Activated CD4-positive, CD25-positive, alpha-beta regulatory T cell treated with anti-CD3 and anti-CD28 coated beads, Interleukin-2, amount 50 U/mL, for 24 hours (primary cell): Measurements from ENCODE around the gene PUDP.
A peak's percentile ranks its signal among the peaks of the same experiment; 100 is the strongest.
"Not testable (repeated sequence)": the region's sequence is repeated elsewhere in the genome, so short reads cannot be mapped to it uniquely, and the experiment has no call there.

Experiments used
- ATAC-seq, 2 donors: fragments of 150-1000 bp; cut with Tn5 transposase; one replicate each; pipeline ENCODE4 v1.10.0; 2021; ENCODE audit warnings: mild to moderate bottlenecking in 1 of 2, moderate library complexity in 1 of 2

Gene PUDP

DNA sequence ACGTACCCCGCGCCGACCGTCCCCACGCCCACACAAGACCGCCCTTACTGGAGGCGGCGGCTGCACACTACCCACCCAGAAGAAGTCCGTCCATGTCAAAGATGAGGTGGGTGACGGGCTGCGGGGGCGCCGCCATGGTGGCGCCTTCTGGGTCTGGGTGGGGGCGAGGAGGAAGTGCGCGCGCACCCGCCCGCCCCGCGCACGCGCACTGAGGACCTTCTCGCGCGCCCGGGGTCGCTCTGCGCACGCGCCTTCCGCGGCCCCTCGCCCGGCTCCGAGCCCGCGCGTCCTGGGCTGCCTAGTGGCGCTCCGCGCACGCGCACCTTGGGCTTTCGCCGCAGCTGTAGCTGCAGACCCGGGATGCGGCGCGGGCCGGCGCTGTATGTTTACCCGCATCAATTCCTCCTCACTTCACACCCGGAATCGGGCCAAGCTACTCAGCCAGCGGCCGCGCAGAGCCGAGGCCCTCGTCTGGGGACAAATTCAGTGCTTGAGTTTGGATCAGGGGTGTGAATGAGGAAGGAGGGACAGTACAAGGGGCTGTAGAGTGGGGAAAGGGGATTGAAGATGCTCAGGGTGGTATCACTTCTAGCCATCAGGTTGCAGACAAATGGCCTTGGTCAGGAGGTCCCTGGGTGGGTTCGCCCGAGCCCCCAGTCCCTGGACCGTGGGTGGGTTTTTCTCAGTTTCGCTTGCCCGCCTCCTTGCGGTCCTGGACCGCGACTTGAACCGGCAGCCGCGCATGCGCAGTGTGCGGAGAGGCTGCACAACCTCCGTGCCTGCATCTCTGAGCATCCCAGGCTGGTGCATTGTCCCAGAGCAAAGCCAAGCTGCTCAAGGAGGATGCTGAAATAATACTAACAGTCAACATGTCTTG is at the start of gene PUDP:
PUDP (minus strand) TSS at position 176 of the 877 bp plus-strand sequence; CDS start at position 136, 40 bp downstream.
- peak; percentile 85 to 86 for ATAC-seq

DNA sequence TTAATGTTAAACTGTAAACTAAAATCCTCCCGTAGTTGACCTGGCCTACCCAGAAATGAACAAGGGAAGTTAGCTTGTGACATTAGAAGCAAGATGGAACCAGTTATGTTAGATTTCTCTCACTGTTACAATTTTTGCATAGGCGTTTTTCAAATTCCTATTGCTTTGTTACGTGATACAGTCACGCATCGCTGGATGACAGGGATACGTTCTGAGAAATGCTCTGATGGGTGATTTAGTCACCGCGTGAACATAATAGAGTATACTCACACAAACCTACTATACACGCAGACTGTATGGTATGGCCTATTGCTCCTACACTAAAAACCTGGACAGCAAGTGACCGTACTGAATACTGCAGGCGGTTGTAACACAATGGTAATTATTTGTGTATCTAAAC is 46.7 kb upstream of the PUDP start:
- no peak for ATAC-seq

DNA sequence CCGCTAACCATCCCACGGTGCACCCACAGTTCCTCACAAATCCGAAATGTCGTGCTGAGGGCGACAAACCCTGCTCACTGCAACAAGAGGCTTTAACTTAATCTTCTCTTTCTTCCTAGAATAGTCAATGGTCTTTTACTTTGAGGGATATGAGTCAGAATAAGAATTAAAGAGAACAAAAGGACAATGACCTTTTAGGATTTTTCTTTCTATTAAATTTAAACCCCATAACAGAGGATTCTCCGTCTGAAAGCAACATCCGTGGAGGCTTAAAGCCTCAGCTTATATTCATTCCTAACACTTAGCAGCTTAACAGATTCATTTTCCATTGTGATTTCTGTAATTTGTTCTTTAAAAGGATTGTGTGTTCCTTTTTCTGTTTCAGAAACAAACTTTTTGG is 44.9 kb upstream of the PUDP start:
- ATAC-seq = no peak

DNA sequence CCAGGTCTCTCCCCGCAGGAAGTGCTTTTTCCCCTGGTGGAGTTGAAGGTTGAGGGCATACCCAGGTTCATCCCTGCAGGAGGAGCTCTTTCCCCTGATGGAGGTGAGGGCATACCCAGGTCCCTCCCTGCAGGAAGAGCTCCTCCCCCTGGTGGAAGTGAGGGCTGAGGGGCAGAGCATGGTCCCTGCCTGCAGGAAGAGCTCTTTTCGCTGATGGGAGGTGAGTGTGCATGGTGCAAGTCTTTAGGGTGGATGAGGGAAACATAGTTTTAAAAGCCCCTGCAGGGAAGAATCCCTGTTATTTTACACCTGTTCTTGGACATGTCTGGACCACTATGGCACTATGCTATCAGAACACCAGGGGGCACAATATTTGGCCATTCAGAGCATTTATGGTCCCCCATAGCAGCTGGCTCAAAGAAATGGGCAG is 43.7 kb upstream of the PUDP start:
- no peak for ATAC-seq

DNA sequence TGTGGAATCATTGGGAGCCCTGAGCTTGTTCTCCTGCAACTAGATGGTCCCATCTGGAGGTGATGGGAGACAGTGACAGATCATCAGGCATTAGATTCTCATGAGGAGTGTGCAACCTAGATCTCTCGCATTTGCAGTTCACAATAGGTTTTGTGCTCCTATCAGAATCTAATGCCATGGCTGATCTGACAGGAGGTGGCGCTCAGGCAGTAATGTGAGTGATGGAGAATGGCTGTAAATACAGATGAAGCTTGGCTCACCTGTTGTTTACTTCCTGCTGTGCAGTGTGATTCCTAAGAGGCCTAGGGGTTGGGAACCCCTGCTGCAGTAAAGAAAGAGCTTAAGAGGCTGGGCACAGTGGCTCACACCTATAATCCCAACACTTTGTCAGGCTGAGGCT is 42.2 kb upstream of the PUDP start:
- ATAC-seq = no peak

DNA sequence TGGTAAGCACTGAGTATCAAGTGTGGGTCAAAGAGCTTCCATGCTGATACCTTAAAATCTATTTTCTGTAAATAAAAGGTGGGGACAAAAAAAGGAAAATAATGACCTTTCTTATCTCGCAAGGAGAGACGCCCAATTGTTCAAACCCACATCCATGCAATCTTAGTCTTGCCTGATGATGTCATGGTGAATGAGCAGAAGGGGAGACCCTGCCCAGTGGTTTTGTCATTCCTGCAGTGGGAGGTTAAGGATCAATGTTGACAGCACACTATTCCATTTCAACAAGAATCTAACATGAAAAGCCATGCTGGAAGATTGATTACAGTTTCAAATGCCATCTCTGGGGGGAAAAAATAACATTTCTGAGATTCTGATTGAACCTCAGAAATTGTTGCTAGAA is 40.7 kb upstream of the PUDP start:
- no peak for ATAC-seq

DNA sequence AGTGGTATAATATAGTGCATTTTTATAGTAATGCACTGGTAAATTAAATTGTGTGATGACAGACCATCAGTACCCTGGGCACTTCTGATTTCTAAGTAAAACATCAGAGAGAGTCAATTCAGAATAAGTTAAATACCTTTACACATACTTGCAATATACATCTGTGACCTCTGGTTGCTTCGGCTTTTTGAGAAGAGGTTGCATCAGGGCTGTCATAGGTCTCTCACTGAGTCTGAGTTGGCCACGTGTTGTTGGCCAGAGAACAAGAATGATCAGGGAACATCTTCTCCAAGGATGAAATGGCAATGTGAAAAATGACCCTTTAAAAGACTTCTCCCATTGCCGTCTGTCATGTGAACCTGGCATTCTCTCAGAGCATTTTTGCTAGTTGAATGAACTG is 36.9 kb upstream of the PUDP start:
- ATAC-seq = no peak

DNA sequence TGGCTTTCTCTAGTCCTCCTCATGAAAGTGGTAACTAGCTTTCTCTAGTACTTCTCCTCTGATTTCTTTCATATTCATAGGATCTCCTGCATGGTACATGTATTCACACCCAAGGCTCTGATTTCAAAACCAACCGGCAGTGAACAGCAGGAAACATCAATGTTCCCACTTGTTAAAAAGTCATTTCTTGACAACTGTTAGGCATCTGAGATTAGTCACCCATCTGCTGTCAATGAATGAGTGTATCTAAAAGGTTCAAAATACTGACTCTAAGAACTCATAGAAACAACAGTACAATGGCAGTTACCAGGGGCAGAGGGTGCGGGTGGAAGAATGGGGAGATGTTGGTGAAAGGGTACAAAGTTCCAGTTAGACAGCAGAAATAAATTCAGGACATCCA is 31.5 kb upstream of the PUDP start:
- no peak for ATAC-seq

DNA sequence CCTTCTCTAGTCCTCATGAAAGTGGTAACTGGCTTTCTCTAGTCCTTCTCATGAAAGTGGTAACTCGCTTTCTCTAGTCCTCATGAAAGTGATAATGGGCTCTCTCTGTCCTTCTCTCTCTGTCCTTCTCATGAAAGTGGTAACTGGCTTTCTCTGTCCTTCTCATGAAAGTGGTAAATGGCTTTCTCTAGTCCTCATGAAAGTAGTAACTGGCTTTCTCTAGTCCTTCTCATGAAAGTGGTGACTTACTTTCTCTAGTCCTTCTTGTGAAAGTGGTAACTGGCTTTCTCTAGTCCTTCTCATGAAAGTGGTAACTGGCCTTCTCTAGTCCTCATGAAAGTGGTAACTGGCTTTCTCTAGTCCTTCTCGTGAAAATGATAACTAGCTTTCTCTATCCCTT is 30.9 kb upstream of the PUDP start:
- not testable (repeated sequence) for ATAC-seq

DNA sequence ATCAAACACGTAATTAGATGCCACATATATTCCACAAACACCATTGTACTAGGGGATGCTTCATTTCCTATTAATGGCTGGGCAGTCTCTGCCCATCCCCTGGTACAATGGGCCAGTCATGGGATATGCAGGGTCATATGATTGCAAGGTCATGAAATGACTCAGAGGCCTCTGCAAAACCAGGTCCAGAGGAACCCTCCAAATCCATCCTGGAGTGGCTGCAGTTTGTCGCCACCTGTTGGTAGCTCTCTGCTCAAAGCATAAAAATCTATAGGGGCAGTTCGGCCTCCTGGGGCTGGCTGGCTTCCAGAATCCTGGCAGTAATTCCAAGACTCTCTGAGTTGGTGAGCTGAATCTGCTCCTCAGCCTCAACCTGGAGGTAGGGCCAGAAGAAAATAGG is 22.9 kb upstream of the PUDP start:
- no peak for ATAC-seq

DNA sequence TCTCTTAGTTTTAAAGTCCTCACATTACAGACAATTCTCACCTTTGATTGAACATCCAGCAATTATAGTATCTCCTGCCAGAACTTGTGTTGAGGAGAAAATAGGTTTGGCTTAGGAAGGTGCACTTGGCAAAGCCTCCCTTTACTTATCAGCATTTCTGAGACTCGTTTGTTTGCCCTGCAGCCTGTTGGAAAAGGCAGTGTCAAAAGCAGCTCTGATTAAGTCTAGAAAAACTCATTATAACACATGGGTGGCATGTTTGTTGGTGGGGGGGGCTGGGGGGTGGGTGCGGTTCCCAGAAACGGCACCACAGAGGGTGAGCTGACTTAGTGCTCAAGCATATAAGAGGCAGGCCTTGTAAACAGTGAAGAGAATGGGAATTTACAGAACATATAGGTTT is 21.7 kb upstream of the PUDP start:
- no peak for ATAC-seq

DNA sequence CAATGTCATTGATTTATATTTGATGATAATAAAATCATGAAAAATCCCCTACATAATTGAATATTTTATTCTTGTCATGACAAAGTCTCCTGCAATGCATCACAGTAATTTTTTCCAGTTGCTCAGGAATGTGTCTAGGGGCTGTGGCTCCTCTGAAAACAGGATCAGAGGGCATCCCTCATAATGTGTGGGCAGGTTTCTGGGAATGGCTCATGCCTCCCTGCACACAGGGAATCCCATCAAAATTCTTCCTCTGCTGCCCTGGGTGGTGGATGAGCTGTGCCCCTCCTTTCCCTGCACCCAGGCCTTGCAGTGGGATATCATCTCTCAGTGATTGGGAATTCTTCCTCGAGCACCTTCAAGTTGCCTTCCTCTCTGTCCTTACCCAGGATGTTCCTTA is 20.4 kb upstream of the PUDP start:
- no peak for ATAC-seq

DNA sequence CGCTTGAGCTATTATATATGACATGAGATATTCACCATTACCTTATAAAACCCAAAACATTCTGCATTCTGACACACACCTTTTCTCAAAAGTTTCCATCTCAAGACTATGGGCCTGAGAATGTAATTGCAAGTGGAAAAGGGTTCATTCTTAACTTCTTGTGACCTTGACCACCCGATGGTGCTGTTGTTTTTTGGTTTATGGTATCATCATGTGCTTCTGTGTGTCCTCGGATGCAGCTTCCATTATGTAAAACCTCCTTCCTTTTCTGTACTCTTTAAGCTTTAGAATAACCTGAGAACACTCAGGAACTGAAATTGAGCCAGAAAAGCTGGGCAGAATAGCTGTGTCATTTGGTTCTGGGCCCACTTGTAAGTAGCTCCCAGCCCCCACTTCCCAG is 16.2 kb upstream of the PUDP start:
- ATAC-seq = no peak

DNA sequence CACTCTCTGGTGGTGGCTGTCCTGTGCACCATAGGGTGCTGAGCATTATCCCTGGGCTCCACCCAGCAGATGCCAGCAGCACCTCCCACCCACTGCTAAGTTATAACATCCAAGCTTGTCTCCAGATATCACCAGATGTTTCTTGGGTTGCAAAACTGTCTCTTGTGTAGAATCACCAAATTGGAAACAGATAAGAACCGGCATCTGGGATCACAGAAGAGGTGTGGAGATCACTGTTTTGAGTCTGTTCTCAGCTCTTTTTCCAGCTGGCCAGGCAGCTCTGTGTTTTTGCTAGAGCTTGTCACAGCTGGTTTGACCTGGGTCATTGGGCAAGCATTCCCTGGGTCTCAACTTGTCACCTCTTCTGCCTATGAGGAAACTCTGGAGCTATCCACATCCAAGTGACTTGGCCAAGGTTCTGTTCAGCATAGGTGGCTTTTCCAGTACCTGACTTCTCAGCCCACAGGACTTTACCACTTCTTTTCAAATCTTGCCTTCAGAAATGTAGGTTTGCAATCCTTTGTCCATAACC is 15.3 kb upstream of the PUDP start:
- ATAC-seq = no peak

DNA sequence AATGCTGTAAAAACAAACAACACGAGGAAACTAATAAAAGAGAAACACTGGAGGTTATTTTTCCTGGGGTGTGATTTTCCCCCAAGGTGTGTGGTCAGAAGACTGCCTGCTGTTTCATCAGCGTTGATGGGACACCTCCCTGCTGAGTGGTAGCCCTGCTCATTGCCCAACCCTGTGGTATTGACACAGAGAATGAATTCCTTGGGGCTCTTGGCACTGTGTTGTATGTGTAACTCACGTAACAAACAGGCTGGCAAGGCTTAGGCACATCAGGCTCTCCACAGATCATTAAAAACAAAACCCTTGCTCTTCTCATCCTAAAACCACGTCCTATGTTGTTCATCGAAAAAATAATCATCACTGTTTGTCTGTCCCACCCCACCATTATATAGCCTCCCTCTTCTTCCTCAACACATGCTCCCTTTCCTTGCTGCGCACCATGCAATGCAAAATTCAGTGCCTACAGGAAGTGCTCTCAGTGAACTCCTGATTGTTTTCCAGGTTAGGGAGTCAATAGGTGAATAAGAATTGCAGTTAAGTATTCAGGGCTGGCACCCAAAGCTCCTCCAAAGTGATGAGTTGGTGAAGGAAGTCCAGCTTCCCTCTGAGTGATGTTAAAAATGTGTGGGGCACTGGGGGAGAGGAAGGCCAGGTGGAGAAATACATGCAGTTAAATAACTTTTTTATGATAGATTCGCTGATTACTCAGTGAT is 11.4 kb upstream of the PUDP start:
- no peak for ATAC-seq

DNA sequence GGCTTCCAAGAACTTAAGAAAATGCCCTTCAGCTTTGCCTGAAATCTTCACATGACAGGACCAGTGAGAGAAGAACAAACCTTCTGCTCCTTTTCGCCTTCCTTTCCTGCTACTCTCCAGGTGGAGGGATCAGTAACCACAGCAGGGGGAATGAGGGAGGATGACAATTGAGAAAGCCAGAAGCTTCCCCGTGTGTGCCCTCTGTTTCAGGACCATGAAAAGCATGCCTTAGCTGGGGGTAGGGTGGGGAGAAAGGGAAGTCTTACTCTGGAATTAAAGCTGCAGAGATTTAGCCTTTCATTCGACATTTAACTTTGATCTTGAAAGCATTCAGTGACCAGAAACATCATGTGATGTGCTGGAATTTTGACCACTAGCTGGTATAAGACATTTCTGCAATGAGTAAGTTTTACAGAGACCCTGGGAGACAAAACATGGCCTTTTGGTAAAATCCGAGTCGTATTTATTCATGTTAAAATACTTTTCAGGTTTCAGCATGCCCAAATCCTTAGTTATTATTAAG is 10.6 kb upstream of the PUDP start:
- ATAC-seq = no peak

DNA sequence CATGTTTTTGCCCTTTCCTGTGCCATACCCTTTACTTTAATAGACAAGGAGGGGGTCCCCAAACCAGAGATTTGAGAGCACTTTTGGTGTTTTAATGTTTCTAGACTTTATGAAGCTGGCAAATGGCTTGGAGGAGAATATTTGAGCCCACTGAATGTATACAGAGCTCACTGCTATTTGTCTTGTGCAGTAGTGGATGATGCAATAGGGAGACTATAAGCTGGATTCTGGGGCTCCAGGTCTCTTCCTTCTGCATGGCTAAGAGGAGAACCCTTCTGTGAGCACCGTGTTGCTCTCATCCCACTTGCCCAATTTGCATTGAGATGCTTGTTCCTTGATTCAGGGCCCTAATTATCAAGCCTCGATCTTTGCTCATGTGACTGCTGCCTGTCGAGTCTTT is 8.9 kb upstream of the PUDP start:
- no peak for ATAC-seq

DNA sequence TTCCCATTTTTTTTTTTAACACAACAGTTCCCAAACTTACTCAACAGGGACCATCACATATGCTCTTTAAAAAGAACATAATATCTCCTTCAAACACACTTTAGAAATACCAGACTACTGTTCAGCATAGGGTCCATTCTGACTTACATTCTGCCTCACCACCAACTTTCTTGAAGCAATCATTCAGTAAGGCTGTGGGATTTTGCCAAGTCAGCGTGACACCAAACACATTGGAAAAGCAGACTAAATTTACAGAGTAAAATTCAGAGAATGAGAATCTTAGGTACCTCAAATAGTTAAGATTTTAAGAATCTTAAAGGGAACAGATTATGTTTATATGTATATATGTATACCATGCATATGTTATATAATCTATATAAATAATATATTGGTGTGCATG is 7.2 kb upstream of the PUDP start:
- no peak for ATAC-seq

DNA sequence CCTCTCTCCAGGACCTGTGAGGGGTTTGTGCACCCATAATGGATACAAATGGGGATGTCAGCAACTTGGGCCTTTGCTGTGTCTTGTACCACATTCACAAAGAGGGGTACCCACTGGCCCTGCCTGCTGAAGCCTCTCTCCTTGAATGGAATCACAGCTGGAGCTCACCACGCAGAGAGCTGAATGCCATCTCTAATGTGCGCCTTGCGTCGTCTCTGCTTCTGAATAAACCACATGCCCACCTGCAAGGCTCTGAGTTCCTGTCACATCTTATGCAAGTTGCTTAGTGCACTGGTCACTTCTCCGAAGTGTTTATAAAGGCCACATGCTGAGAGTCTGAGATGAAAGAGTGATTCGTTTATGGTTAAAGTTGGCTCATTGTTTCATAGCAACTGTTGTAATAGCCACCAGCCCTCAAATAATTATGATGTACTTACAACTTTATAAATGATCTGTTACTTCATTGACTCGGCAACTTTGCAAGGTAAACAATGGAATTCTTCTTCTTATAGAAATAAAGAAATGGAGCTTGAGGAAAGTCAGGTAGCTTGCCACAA is 6.2 kb upstream of the PUDP start:
- no peak for ATAC-seq

DNA sequence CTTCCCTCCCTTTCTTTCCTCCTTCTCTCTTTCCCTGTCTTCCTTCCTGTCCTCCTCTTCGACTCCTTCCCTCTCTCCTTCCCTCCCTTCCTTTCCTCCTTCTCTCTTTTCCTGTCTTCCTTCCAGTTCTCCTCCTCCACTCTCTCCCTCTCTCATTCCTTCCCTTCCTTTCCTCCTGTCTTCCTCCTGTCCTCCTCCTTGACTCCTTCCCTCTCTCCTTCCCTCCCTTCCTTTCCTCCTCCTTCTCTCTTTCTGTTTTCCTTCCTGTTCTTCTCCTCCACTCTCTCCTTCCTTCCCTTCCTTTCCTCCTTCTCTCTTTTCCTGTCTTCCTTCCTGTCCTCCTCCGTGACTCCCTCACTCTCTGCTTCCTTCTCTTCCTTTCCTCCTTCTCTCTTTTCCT is 5.3 kb upstream of the PUDP start:
- no peak for ATAC-seq

DNA sequence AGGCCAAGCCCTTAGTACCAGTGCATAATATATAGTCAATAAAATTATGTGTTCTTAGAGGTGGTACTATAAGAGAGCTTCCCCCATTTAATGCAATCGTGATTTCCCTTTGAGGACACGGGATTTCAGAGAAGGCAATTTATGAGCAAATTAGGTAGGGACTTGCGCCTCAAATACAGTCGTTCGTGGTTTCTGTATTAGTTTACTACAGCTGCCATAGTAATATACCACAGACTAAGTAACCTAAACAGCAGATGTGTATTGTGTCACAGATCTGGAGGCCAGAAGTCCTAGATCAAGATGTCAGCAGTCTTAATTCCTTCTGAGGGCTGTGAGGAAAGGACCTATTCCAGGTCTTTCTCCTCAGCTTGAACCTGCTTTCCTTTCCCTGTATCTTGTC is 1.5 kb upstream of the PUDP start:
- no peak for ATAC-seq

DNA sequence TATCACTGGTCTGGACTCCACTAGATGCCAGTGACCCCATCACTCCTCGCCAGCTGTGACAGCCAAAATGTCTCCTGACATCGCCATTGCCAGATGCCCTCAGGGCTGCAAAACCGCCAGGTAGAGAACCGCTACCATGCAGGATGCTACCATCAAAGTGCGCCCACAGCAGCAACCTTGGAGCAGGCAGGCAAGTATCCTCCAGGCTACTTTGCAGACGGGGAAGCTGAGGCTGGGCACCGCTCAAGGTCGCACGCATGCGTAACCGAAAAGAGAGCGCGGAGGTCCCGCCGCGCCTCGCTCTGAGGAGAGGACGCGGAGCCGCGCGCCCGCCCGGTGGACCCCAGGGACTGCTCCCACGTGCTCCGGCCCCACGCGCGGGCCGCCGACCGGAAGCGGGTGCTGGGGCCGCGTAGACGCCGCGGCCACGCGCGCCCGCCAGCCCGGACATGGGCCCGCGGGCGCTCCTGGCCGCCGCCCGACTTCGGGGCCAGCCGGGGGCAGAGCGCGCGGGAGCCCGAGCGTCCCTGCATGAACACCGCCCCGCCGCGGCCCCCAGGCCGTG is 458 bp downstream of the PUDP start, which contains the start of gene STS:
STS (plus strand) TSS at position 300 of the 565 bp plus-strand sequence. CDS start 105,488 bp downstream, outside the sequence.
- peak; percentile 33 for ATAC-seq
